ENCODE measurements around the gene ADGRG2.

- TF ChIP-seq REST (IDR thresholded peaks at IDR 0.05; ENCODE audit: borderline replicate concordance) = no peak
- no peak for TF ChIP-seq CTCF (IDR thresholded peaks at IDR 0.05; ENCODE audit: poor library complexity, severe bottlenecking)
- TF ChIP-seq POLR2AphosphoS5 (IDR thresholded peaks at IDR 0.05) = no peak
- TF ChIP-seq EP300 (conservative IDR thresholded peaks at IDR 0.05; ENCODE audit: poor library complexity, severe bottlenecking) = no peak
- TF ChIP-seq TAF1 (IDR thresholded peaks at IDR 0.05; ENCODE audit: low read depth) = no peak
- no peak for TF ChIP-seq EZH2 (IDR thresholded peaks at IDR 0.05; ENCODE audit: borderline replicate concordance, insufficient read depth, low read length, poor library complexity, severe bottlenecking)
- TF ChIP-seq MXI1 (conservative IDR thresholded peaks at IDR 0.05; ENCODE audit: poor library complexity, severe bottlenecking) = no peak
- no peak for TF ChIP-seq SMC3 (conservative IDR thresholded peaks at IDR 0.05; ENCODE audit: poor library complexity)
- TF ChIP-seq RAD21 (conservative IDR thresholded peaks at IDR 0.05) = no peak
Measured at GRCh38 chrX:19168609-19169008, 46.3 kb upstream of the ADGRG2 start.
